ENCODE data around the gene SH3BP5.

SH3BP5 gene

GRCh38 chr3:15241341-15241740 lies 91.0 kb downstream of the SH3BP5 start:
- DNase-seq, result no peak

DNA sequence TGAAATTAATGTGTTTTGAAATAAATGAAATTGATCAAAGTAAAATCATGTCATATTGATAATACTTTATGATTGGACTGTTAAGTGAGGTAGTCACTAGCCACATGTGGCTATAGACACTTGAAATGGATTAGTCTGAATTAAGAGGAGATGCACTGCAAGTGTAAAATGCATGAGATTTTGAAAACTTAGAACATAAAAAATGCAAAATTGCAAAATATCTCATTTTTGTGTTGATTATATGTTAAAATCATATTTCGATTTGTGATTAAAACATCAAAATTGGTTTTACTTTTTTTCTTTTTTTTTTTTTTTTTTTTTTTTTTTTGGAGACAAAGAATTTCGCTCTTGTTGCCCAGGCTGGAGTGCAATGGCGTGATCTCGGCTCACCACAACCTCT lies 103.1 kb downstream of the SH3BP5 start:
- DNase-seq, result no peak

- DNase-seq, result no peak
Observed at GRCh38 chr3:15228147-15228546, 104.2 kb downstream of the SH3BP5 start.

DNA sequence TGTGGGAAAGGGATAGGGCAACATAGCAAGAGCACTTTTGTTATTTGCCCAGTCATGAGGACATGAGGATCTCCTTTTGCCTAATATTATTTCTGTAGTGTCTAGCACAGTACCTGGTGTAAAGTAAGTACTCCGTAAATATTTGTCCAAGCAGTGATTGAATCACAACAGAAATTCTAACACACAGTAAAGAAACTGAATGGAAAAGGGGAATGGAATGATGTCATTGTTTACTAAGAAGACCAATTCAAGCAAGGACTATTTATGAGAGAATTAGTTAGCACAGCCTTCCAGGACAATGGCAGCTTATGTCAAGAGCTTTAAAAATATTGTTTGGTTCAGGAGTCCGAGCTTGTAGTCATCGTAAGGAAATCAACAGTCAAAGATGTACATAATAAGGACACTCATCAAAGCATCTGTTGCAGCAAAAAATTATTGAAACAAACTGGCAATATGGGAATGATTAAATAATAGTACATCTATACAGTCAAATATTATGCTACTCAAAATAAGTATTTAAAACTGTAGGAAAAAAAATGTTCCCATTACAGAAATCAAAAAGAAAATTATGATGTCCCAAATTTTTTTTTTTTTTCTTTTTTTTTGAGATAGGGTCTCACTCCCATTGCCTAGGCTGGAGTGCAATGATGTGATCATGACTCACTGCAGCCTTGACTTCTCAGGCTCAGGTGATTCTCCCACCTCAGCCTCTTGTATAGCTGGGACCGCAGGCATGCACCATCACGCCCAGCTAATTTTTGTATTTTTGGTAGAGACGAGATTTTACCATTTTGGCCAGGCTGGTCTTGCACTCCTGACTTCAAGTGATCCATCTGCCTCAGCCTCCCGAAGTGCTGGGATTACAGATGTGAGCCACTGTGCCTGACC lies 108.5 kb downstream of the SH3BP5 start:
- DNase-seq, result no peak

DNA sequence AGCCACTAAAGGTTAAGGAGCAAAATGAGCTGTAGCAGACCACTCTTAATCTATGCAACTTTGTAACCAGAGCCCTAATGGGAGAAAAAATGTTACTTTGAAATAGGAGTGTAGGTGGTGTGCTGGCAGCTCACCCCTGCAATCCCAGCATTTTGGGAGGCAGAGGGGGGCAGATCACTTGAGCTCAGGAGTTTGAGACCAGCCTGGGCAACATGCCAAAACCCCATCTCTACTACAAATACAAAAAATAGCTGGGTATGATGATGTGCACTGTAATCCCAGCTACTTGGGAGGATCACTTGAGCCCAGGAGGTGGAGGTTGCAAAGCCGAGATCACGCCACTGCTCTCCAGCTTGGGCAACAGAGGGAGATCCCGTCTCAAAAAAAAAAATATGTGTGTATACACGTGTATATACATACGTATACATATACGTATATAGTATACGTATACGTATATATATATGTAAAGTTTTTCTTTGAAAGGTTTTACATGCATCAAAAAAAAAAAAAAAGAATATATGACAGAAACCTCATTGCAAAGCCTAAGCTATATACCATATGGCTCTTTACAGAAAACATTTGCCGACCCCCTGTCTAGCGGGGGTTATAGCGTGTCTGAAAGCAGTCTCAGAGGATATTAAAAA lies 110.7 kb downstream of the SH3BP5 start:
- no peak for DNase-seq

- no peak for DNase-seq
Observed at GRCh38 chr3:15220661-15221060, 111.7 kb downstream of the SH3BP5 start.

DNA sequence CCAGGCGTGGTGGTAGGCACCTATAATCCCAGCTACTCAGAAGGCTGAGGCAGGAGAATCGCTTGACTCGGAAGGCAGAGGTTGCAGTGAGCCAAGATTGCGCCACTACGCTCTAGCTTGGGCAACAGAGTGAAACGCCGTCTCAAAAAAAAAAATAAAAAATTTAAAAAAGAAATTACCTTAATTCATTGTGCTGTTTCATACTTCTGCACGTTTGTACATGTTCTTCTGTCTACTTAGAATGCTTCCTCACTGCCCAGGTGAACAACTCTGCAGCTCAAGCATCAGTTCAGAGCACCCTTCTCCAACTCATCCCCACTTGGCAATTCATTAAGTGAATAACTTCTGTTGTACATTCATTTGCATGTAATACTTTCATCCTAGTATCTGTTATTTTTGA lies 112.3 kb downstream of the SH3BP5 start:
- DNase-seq, result no peak

- DNase-seq, result no peak
Observed at GRCh38 chr3:15218689-15219088, 113.7 kb downstream of the SH3BP5 start.

GRCh38 chr3:15217841-15218267 lies 114.5 kb downstream of the SH3BP5 start:
- no peak for DNase-seq

DNA sequence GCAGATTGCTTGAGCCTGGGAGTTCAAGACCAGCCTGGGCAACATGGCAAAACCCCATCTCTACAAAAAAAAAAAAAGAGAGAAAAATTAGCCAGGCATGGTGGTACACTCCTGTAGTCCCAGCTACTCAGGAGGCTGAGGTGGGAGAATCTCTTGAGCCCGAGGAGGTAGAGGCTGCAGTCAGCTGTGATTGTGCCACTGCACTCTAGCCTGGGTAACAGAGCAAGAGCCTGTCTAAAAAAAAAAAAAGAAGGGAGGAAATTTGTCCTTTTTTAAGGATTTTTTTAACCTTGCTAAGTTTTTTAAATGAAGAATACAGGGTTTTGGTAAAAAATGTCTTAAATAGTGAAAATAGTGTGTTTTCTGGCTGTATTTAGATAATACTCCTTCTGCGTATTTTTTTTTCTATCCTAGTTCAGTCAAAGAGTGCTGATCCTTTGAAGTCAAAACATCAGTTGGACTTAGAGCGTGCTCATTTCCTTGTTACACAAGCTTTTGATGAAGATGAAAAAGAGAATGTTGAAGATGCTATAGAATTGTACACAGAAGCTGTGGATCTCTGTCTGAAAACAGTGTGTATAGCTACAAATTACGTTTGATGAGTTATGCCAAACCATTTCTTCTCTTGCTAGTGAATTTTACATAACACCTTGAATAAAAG lies 115.2 kb downstream of the SH3BP5 start:
- DNase-seq, result no peak

DNA sequence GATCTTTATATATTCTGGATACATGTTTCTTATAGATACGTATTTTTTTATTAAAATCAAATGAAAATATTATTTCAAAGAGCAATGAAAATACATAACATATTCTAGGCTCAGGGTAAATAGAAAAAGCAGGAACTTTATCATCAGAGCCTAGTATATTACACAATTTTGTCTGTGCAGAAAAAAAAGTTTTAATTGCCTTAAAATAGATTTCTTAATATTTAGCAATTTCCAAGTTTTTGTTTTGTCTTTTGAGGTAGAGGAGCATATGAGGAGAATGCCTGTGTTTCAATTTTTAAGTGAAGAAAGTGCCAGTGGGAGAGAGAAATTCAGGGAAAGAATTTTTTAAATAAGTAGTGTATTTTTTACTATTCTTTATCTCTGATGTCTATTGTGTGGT lies 115.9 kb downstream of the SH3BP5 start:
- no peak for DNase-seq

- DNase-seq, result no peak
Observed at GRCh38 chr3:15215996-15216395, 116.4 kb downstream of the SH3BP5 start.

GRCh38 chr3:15214758-15215157 lies 117.6 kb downstream of the SH3BP5 start:
- DNase-seq, result no peak

GRCh38 chr3:15211937-15212336 lies 120.4 kb downstream of the SH3BP5 start:
- DNase-seq, result no peak

GRCh38 chr3:15207836-15208504 lies 124.4 kb downstream of the SH3BP5 start:
- DNase-seq, result no peak

GRCh38 chr3:15206662-15207576 lies 125.5 kb downstream of the SH3BP5 start:
- DNase-seq, result no peak

DNA sequence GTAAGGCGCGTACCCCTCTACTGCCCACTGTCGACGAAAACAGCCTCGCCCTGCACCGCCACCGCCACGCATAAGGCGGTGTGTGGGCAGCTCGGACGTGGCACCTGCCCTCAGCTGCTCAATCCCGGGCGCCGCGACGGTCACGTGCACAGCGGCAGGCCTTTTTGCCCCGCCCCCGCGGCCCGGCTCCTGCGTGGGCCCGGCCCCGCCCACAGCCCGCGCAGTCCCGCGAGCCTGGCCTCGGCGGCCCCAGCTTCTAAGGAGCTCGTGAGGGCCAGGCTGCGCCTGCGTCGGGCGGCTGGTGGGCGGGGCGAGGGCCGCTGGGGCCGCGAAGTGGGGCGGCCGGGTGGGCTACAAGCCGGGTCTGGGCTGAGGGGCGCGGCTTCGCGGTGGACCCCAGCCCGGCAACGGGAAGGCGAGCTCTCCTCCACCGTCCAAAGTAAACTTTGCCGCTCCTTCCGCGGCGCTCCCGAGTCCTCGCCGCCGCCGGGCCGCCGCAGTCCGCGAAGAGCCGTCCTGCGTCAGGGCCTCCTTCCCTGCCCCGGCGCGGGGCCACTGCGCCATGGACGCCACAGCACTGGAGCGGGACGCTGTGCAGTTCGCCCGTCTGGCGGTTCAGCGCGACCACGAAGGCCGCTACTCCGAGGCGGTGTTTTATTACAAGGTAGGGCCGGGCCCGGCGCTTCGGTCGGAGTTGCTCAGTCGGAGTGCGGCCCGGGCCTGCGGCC lies 126.3 kb downstream of the SH3BP5 start, which contains the start of gene CAPN7:
CAPN7 (plus strand) TSS at position 313 of the 728 bp plus-strand sequence; CDS start at position 563, 250 bp downstream.
- DNase-seq, result no peak

DNA sequence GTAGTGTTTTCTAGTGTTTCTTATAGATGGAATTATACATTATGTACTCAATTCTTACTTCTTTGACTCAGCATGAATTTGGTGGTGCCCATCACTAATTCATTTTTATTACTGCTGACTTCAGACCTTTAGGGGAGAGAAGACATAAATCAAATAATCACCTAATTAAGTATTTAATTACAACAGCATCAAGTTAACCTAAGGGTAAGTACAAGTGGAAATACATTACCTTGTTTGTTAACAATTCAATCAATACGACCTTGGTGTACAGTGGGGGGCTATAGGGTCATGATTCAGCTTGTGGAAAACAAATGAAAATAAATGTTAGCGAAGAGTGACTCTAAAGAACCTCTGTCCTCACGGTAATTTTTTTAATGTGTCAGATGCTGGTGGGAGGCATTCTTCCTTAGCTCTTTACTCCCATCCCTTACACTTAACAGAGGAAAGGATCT lies 126.9 kb downstream of the SH3BP5 start:
- DNase-seq, result no peak
